GM15510 (cell line): ENCODE data around the gene PTPRG.

Source experiments
- POLR2A ChIP-seq: IDR thresholded peaks from 3 replicates; pipeline ENCODE4 v1.6.1; 2011; ENCODE audit warnings: borderline replicate concordance; ENCODE audit not compliant: insufficient read length; ENCODE audit errors: extremely low read depth

PTPRG gene

GRCh38 chr3:62051506-62051905 is 490.1 kb downstream of the PTPRG start:
- no peak for TF ChIP-seq POLR2A

- no peak for TF ChIP-seq POLR2A
Observed at GRCh38 chr3:62052331-62052730, 491.0 kb downstream of the PTPRG start.

GRCh38 chr3:62056658-62057057 is 495.3 kb downstream of the PTPRG start:
- TF ChIP-seq POLR2A: no peak

- TF ChIP-seq POLR2A: no peak
Observed at GRCh38 chr3:62057339-62058047, 496.1 kb downstream of the PTPRG start.

GRCh38 chr3:62065985-62066693 is 504.8 kb downstream of the PTPRG start:
- no peak for TF ChIP-seq POLR2A

- TF ChIP-seq POLR2A: no peak
Observed at GRCh38 chr3:62068337-62068736, 507.0 kb downstream of the PTPRG start.

GRCh38 chr3:62070891-62071290 is 509.5 kb downstream of the PTPRG start:
- no peak for TF ChIP-seq POLR2A

- TF ChIP-seq POLR2A: no peak
Observed at GRCh38 chr3:62073038-62073437, 511.7 kb downstream of the PTPRG start.

GRCh38 chr3:62084558-62084957 is 523.2 kb downstream of the PTPRG start:
- TF ChIP-seq POLR2A: no peak

- TF ChIP-seq POLR2A: no peak
Observed at GRCh38 chr3:62088472-62089104, 527.2 kb downstream of the PTPRG start.

GRCh38 chr3:62090066-62090465 is 528.7 kb downstream of the PTPRG start:
- TF ChIP-seq POLR2A: no peak

GRCh38 chr3:62090519-62090918 is 529.1 kb downstream of the PTPRG start:
- no peak for TF ChIP-seq POLR2A

- no peak for TF ChIP-seq POLR2A
Observed at GRCh38 chr3:62093025-62093424, 531.7 kb downstream of the PTPRG start.

GRCh38 chr3:62094461-62094860 is 533.1 kb downstream of the PTPRG start:
- no peak for TF ChIP-seq POLR2A

- no peak for TF ChIP-seq POLR2A
Observed at GRCh38 chr3:62095080-62095479, 533.7 kb downstream of the PTPRG start.

- TF ChIP-seq POLR2A: no peak
Observed at GRCh38 chr3:62095756-62096155, 534.4 kb downstream of the PTPRG start.
